Measurements from ENCODE around the gene JMJD6. TPM values are rescaled to one million over a fixed set of nuclear protein-coding genes. Genes with fewer than 3 reads are reported as not detected.

Gene JMJD6
- total RNA-seq, 1 experiment from 2014 or later = 28.9 TPM

DNA sequence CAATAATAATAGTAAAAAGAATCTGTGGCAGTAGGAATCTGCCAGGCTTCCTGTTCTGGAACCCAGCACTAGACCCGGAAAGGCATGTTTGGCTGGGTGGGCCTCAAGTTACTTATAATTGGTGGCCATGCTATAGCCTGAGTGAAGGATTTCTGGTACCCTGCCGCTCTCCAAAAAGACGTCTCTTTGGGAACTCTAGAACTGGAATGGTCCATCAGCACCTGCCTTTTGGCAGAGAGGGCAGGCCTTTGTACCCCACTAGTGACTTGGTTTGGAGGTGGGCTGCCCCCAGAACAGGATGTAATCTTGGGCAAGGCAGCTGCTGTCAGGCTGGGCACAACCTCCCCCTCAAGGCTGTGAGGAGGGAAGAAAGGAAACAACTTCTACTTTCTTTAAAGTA lies 53.5 kb downstream of the JMJD6 start:
- Histone ChIP-seq H3K79me1 (ENCODE audit: insufficient read depth, low read depth, low read length, poor library complexity, severe bottlenecking) (no peaks in the 10 kb centered on the region), H2BK120ac (ENCODE audit: low read depth, low read length, poor library complexity, severe bottlenecking) (no peak overlapping the region), H4K5ac (ENCODE audit: insufficient read length, low read depth, low read length) (no peak overlapping the region), H2BK12ac (ENCODE audit: insufficient read length, low read depth, low read length) (peak overlapping the region; percentile 43), H2BK15ac (ENCODE audit: low read depth, low read length) (peak overlapping the region; percentile 56; the same call in 1 of the 2 replicates), H3K23ac (ENCODE audit: insufficient read length, low read depth, low read length) (no peak overlapping the region), H3K14ac (ENCODE audit: insufficient read depth, low read length) (no peak overlapping the region), H3K4ac (ENCODE audit: low read depth, low read length) (no peak overlapping the region), H3K79me2 (ENCODE audit: insufficient read depth, low read length) (no peaks in the 10 kb centered on the region), H4K20me1 (ENCODE audit: control insufficient read depth, insufficient read depth, insufficient read length) (peaks cover 2% of the 10 kb centered on the region), H3K9me3 (ENCODE audit: control insufficient read depth, low read depth, low read length) (no peaks in the 10 kb centered on the region), H3K9ac (ENCODE audit: extremely low read depth, insufficient read length, low read length) (no peak overlapping the region), H3K23me2 (ENCODE audit: insufficient read length, low read depth, low read length, poor library complexity, severe bottlenecking) (peaks cover 4% of the 10 kb centered on the region), H4K91ac (ENCODE audit: insufficient read length, low read depth, low read length) (no peak overlapping the region), H3K27me3 (ENCODE audit: insufficient read depth, low read length) (no peaks in the 10 kb centered on the region), H3T11ph (ENCODE audit: low read length) (no peak overlapping the region), H3K18ac (ENCODE audit: insufficient read length, low read depth, low read length) (no peak overlapping the region), H3K4me1 (ENCODE audit: insufficient read depth, low read length) (peaks cover 5% of the 10 kb centered on the region), H3K4me2 (ENCODE audit: insufficient read depth, insufficient read length, low read length) (peak overlapping the region; percentile 96), H3K27ac (ENCODE audit: insufficient read length, low read depth, low read length) (no peak overlapping the region), H4K8ac (replicated peaks; ENCODE audit: insufficient read length, low read depth, low read length) (no peak overlapping the region), H2AFZ (ENCODE audit: low read length) (no peak overlapping the region), H2AK5ac (ENCODE audit: insufficient read length, low read length) (no peak overlapping the region), H2BK5ac (ENCODE audit: insufficient read length, low read length) (no peak overlapping the region), H3K56ac (ENCODE audit: insufficient read length, low read depth, low read length) (no peak overlapping the region), H2BK20ac (ENCODE audit: low read depth, low read length, poor library complexity, severe bottlenecking) (no peak overlapping the region)
- no CpG with 5 or more reads among the region's 3 CpGs for WGBS (ENCODE audit: extremely low coverage, insufficient read length, low lambda C conversion rate)
- Mint-ChIP-seq H3K27me3 (ENCODE audit: low read depth) (no peaks in the 10 kb centered on the region; the same call in 1 of the 2 replicates), H3K4me1 (peaks cover 18 to 26% of the 10 kb centered on the region in 2 experiments), H3K4me3 (peak overlapping the region; percentile 87 to 92), H3K27ac (no peak overlapping the region), H3K9me3 (no peaks in the 10 kb centered on the region), H3K36me3 (ENCODE audit: insufficient read depth in 1 of 3, low read depth in 3 of 3) (no peaks in the 10 kb centered on the region)
- TF ChIP-seq, protein P1, sequence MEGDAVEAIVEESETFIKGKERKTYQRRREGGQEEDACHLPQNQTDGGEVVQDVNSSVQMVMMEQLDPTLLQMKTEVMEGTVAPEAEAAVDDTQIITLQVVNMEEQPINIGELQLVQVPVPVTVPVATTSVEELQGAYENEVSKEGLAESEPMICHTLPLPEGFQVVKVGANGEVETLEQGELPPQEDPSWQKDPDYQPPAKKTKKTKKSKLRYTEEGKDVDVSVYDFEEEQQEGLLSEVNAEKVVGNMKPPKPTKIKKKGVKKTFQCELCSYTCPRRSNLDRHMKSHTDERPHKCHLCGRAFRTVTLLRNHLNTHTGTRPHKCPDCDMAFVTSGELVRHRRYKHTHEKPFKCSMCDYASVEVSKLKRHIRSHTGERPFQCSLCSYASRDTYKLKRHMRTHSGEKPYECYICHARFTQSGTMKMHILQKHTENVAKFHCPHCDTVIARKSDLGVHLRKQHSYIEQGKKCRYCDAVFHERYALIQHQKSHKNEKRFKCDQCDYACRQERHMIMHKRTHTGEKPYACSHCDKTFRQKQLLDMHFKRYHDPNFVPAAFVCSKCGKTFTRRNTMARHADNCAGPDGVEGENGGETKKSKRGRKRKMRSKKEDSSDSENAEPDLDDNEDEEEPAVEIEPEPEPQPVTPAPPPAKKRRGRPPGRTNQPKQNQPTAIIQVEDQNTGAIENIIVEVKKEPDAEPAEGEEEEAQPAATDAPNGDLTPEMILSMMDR (conservative IDR thresholded peaks at IDR 0.05) = no peak
- DNase-seq = no peak

Measured in H9 (cell line).